SU-DHL-6 (cell line): ENCODE measurements around the gene TH.

ENCODE experiments used
- CTCF ChIP-seq: fragments of 200-600 bp; sonication (generic); IDR thresholded peaks from one replicate; pipeline ENCODE4 v1.5.1; 2017; ENCODE audit warnings: antibody characterized with exemption, mild to moderate bottlenecking, low read length, moderate library complexity; ENCODE audit not compliant: insufficient read depth, poor library complexity, severe bottlenecking
- EZH2phosphoT487 ChIP-seq: fragments of 200-600 bp; sonication (generic), shearing (Covaris generic); conservative IDR thresholded peaks from 2 replicates; pipeline ENCODE4 v1.6.1; 2018; ENCODE audit warnings: mild to moderate bottlenecking, antibody characterized with exemption, low read length, moderate library complexity, mixed read lengths

GRCh38 chr11:2158296-2158737, 13.3 kb downstream of the TH start:
- TF ChIP-seq CTCF (no peak), EZH2phosphoT487 (no peak)
